Measurements from ENCODE around the gene RAB31.

The RAB31 gene

GRCh38 chr18:9737006-9737405, 28.9 kb downstream of the RAB31 start:
- DNase-seq (ENCODE audit: low read depth in 2 of 3, low spot score in 1 of 3): no peak

- DNase-seq (ENCODE audit: low read depth in 2 of 3, low spot score in 1 of 3): no peak
Observed at GRCh38 chr18:9737472-9738121, 29.5 kb downstream of the RAB31 start.

GRCh38 chr18:9738266-9738969, 30.3 kb downstream of the RAB31 start:
- no peak for DNase-seq (ENCODE audit: low read depth in 2 of 3, low spot score in 1 of 3)

GRCh38 chr18:9739516-9739915, 31.4 kb downstream of the RAB31 start:
- DNase-seq (ENCODE audit: low read depth in 2 of 3, low spot score in 1 of 3): no peak

GRCh38 chr18:9740071-9740470, 32.0 kb downstream of the RAB31 start:
- no peak for DNase-seq (ENCODE audit: low read depth in 2 of 3, low spot score in 1 of 3)

GRCh38 chr18:9741406-9741792, 33.3 kb downstream of the RAB31 start:
- DNase-seq (ENCODE audit: low read depth in 2 of 3, low spot score in 1 of 3): no peak

GRCh38 chr18:9741793-9742523, 33.9 kb downstream of the RAB31 start:
- DNase-seq (ENCODE audit: low read depth in 2 of 3, low spot score in 1 of 3): no peak

- no peak for DNase-seq (ENCODE audit: low read depth in 2 of 3, low spot score in 1 of 3)
Observed at GRCh38 chr18:9742524-9743131, 34.5 kb downstream of the RAB31 start.

GRCh38 chr18:9743200-9744016, 35.3 kb downstream of the RAB31 start:
- DNase-seq (ENCODE audit: low read depth in 2 of 3, low spot score in 1 of 3): no peak

- no peak for DNase-seq (ENCODE audit: low read depth in 2 of 3, low spot score in 1 of 3)
Observed at GRCh38 chr18:9746958-9747357, 38.9 kb downstream of the RAB31 start.

- DNase-seq (ENCODE audit: low read depth in 2 of 3, low spot score in 1 of 3): no peak
Observed at GRCh38 chr18:9749611-9750010, 41.5 kb downstream of the RAB31 start.

- DNase-seq (ENCODE audit: low read depth in 2 of 3, low spot score in 1 of 3): no peak
Observed at GRCh38 chr18:9750112-9750511, 42.0 kb downstream of the RAB31 start.

GRCh38 chr18:9750606-9751304, 42.7 kb downstream of the RAB31 start:
- DNase-seq (ENCODE audit: low read depth in 2 of 3, low spot score in 1 of 3): no peak

GRCh38 chr18:9751371-9752031, 43.4 kb downstream of the RAB31 start:
- DNase-seq (ENCODE audit: low read depth in 2 of 3, low spot score in 1 of 3): no peak

GRCh38 chr18:9753846-9754245, 45.7 kb downstream of the RAB31 start:
- DNase-seq (ENCODE audit: low read depth in 2 of 3, low spot score in 1 of 3): no peak

- DNase-seq (ENCODE audit: low read depth in 2 of 3, low spot score in 1 of 3): no peak
Observed at GRCh38 chr18:9755110-9755509, 47.0 kb downstream of the RAB31 start.

- DNase-seq (ENCODE audit: low read depth in 2 of 3, low spot score in 1 of 3): no peak
Observed at GRCh38 chr18:9755615-9756014, 47.5 kb downstream of the RAB31 start.

- DNase-seq (ENCODE audit: low read depth in 2 of 3, low spot score in 1 of 3): no peak
Observed at GRCh38 chr18:9756271-9756932, 48.3 kb downstream of the RAB31 start.

- DNase-seq (ENCODE audit: low read depth in 2 of 3, low spot score in 1 of 3): no peak
Observed at GRCh38 chr18:9756933-9757470, 48.9 kb downstream of the RAB31 start.

All from stimulated activated CD4-positive, alpha-beta T cell treated with anti-CD3 and anti-CD28 coated beads, Interleukin-12 subunit alpha, Interleukin-12 subunit beta, amount 100 ng/mL, for 48 hours (primary cell).